ENCODE results near the gene P2RX5.
"Not testable (repeated sequence)": the region's sequence is repeated elsewhere in the genome, so short reads cannot be mapped to it uniquely, and the experiment has no call there.

Gene P2RX5, protein sequence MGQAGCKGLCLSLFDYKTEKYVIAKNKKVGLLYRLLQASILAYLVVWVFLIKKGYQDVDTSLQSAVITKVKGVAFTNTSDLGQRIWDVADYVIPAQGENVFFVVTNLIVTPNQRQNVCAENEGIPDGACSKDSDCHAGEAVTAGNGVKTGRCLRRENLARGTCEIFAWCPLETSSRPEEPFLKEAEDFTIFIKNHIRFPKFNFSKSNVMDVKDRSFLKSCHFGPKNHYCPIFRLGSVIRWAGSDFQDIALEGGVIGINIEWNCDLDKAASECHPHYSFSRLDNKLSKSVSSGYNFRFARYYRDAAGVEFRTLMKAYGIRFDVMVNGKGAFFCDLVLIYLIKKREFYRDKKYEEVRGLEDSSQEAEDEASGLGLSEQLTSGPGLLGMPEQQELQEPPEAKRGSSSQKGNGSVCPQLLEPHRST

DNA sequence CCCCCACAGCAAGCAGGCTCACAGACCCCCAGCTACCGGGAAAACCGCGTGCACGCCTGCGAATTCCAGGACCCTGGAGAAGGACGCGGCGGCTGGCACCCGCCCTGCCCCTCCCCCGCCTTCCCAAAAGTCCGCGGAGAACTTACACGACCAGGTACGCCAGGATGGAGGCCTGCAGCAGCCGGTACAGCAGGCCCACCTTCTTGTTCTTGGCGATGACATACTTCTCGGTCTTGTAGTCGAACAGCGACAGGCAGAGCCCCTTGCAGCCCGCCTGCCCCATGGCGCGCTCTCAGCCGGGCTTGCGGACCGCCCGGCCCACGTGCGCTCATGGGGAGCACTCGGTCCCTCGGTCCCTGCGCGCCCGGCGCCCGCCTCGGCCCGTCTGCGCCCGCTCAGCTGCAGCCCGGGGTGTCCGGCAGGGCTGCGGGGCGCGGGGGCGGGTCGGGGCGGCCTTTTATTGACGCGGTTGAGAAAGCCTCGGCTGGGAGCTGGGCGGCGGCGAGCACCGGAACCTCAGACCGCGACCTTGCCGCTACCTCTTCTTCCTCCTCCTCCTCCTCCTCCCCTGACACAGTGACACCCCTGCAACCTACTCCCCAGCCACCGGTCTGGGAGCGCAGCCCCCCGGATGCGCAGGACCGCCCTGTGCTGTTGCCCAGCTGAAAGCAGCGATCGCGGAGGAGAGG, at the start of gene P2RX5:
P2RX5 (minus strand) TSS at position 433 of the 689 bp plus-strand sequence; CDS start at position 283, 150 bp downstream.
- DNase-seq (ENCODE audit: low read depth, low spot score): peak; percentile 42

DNA sequence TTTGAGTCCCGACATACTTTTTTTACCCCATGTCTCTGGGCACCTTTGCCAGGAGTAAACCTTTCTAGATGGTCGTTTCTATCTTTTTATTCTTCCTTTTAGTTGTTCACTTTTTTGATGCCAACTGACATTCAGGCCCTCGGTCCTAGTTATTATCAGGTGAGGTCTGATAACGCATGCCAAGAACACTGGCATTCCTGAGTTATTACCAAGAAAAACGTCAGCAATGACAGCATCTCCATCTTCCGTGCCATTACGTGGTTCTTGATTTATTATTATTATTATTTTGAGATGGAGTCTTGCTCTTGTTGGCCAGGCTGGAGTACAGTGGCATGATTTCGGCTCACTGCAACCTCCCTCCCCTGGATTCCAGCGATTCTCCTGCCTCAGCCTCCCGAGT, 49.1 kb upstream of the P2RX5 start:
- DNase-seq (ENCODE audit: low read depth, low spot score): no peak

DNA sequence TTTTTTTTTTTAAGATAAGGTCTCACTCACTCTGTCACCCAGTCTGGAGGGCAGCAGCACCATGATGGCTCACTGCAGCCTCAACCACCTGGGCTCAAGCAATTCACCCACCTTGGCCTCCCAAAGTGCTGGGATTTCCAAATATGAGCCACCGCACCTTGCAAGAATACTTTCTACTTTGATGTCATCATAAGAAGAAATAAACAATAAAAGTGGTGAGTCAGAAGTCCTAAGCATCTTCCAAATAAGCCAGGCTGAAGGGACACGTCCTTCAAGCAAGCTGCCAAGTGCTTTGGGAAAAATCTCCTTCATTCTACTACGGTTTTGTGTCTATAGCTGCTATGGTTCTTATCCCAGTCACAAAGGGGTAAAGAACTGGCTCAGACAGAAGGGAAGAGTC, 48.1 kb upstream of the P2RX5 start:
- DNase-seq (ENCODE audit: low read depth, low spot score): no peak

DNA sequence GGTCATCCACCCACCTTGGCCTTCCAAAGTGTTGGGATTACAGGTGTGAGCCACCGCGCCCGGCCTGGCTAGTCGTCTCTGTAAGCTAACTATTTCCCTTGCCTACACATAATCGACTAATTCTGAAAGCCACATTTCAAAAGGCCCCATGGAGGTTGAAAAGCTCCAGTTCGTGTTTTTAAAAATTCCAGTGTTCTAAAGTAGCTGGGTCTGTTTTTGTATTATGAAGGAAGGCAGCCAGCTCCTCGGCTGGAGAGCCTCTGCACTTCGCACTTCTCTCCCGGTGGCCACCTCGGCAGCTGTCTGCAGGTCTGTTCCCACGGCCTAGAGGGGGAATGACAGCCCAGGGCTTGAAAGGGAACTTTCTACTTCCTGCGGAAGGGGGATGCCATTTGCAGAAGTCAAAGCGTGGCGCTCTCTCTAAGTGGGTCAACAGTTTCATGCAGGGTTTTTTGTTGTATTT, 44.7 kb upstream of the P2RX5 start:
- DNase-seq (ENCODE audit: low read depth, low spot score): no peak

DNA sequence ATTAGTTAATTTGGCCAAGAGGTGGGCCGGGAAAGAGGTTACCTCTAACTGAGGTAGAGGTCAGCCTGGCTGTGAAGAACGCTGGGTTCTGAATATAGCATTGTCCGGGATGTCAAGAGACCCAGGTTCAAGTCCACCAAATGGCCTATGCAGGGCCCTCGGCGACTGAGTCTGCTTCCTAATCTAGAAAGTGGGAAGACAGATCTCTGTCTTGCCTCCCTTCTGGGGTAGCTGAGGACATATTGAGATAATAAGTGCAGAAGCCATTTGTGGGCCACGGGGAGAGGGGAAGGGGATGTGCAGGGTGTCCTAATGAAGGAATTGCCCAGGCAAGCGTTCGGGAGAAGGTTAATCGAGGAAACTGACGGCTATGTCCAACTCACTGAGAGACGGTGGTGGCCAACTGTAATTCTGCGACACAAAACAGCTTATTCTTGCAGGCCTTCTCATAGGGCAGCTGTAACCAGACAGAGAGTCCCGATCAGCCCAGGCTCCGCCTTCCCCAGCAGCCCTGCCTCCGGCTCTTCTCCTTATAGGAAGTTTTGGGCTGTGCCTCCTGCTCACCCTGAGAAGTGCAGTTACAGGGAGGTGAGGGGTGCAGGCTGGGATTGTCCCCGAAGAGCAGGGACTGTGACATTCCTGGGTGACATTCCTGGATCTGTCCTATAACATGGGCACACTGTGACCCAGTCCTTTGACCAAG, 43.6 kb upstream of the P2RX5 start:
- DNase-seq (ENCODE audit: low read depth, low spot score): no peak

DNA sequence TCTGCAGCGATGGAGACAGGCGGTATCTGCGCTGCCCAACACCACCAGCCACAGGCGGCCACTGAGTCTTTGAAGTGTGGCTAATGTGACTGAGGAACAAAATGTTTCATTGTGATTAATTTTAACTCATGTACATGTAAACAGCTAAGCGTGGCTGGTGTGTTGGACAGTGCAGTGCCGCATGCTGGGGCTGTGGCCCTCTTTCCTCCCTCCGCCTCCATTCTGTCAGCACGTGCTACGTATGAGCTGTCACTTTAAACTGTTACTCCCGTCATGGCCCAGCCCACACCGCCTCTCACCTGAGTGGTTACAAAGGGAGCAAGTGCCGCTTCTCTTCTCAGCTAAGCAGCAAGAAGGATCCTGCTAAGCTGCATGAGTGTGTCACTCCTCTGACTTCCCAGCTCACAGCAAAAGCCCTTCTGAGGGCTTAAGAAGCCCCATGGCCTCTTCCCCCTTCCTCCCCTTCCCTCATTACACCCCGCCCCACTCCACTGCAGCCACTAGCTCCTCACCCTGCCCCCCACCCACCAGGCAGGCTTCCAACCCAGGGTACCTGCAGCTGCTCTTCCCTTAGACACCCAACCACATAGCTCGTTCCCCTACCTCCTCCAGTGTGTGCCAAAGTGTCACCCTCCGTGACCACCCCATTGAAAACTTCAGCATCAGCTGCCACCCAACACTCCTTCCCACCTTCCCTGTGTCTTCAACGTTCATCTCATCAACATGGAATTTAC, 42.8 kb upstream of the P2RX5 start:
- DNase-seq (ENCODE audit: low read depth, low spot score): peak; percentile 61

DNA sequence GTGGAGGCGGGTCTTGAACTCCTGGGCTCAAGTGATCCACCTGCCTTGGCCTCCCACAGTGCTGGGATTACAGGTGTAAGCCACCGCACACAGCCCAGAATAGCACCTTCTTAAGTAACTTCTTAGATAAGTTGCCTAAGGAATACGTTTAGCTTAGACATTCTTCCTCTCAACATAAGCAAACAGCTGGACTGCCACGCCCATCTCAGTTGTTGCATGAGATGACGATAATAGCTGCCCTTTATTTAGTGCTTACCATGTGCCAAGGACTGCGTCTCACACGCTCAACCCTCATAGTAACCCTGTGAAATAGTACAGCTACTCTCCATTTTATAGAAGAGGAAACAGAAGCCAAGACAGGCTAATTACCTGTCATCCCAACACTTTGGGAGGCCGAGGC, 39.6 kb upstream of the P2RX5 start:
- DNase-seq (ENCODE audit: low read depth, low spot score): no peak

DNA sequence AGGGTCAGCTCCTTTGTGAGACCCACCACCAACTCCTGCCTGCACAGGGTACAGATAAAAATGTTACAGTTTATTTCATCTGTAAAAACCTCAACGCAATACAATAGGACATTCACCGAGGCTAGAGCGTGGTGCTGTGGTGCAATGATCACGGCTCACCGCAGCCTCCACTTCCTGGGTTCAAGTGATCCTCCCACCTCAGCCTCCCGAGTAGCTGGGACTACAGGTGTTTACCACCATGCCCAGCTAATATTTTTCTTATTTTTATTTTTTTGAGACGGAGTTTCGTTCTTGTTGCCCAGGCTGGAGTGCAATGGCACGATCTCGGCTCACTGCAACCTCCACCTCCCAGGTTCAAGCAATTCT, 38.9 kb upstream of the P2RX5 start:
- DNase-seq (ENCODE audit: low read depth, low spot score): not testable (repeated sequence)

DNA sequence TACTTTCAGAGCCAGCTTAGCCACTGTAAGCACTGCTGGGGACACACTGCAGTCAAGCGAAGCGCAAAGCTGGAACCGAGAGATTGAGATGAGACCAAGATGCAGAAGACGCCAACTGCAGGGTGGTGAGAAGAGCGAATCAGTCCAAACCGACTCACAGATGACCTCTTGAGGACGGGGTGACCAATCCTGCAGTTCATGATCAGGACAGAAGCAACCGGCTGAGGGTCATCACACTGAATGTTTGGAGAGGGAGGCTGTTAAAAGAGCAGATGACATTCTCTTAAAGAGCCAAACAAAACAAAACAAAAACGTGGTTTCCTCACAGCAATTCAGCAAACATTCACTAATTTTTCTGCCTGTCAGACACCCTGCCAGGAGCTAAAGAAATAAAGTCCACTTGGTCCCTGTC, 36.3 kb upstream of the P2RX5 start:
- DNase-seq (ENCODE audit: low read depth, low spot score): peak; percentile 18

DNA sequence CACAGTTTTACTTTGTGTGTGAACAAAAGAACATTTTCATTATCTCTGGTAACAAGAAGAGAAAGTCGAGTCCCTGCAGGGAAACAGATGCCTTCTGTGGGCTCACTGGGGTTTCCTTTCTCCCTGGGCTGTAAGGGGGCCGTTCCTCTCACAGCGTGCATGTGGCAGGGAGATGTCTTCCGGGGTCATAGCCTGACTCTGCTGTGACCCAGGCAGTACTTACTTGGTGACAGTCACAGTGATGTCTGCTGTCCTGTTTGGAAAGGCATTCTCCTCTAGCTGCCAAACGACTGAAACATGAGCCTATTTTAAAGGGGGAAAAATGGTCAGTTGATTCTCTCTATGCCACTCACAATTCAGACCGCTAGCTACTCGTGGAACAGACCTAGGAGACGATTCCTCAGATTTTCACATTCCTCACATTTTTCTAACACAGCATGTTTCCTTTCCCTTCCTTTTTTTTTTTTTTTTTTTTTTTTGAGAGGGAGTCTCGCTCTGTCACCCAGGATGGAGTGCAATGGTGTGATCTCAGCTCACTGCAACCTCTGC, 35.0 kb upstream of the P2RX5 start:
- DNase-seq (ENCODE audit: low read depth, low spot score): peak; percentile 79

DNA sequence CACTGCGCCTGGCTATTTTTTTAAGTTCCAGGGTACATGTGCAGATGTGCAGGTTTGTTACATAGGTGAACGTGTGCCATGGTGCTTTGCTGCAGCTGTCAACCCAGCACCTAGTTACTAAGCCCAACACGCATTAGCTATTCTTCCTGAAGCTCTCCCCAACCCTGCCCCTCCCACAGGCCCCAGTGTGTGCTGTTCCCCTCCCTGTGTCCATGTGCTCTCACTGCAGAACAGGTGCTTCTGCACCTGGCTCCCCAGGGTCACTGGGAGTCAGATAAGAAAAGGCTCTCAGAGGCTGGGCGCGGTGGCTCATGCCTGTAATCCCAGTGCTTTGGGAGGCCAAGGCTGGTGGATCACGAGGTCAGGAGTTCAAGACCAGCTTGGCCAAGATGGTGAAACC, 33.9 kb upstream of the P2RX5 start:
- no peak for DNase-seq (ENCODE audit: low read depth, low spot score)

DNA sequence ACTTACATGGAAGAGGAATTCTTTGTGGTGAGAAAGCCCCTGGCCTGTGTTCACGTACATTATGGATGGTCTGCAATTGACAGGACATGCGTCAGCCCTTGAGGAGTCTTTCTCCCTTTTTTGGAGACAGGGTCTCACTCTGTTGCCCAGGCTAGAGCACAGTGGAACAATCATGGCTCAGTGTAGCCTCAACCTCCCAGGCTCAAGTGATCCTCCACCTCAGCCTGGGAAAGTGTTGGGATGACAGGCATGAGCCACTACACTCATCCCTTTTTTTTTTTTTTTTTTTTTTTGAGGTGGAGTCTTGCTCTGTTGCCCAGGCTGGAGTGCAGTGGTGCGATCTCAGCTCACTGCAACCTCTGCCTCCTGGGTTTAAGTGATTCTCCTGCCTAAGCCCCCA, 32.1 kb upstream of the P2RX5 start:
- DNase-seq (ENCODE audit: low read depth, low spot score): not testable (repeated sequence)

DNA sequence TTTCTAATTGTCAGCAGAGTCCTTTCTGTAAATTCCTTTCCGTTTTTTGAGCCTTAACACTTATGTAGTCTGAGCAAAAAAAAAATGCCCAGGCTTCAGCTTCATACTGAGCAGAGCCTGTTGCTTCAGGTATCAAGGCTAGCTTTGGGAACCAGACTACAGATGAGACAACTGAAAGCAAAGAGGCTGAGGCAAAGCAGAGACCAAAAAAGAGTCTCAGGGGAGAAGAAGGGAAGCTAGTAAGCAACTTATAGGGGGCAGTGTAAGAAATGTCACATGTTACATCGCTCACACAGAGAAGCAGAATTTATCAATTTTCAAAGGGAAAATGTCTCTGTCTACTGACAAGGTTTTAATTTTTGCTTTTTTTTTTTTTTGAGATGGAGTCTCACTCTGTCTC, 31.1 kb upstream of the P2RX5 start:
- DNase-seq (ENCODE audit: low read depth, low spot score): no peak

DNA sequence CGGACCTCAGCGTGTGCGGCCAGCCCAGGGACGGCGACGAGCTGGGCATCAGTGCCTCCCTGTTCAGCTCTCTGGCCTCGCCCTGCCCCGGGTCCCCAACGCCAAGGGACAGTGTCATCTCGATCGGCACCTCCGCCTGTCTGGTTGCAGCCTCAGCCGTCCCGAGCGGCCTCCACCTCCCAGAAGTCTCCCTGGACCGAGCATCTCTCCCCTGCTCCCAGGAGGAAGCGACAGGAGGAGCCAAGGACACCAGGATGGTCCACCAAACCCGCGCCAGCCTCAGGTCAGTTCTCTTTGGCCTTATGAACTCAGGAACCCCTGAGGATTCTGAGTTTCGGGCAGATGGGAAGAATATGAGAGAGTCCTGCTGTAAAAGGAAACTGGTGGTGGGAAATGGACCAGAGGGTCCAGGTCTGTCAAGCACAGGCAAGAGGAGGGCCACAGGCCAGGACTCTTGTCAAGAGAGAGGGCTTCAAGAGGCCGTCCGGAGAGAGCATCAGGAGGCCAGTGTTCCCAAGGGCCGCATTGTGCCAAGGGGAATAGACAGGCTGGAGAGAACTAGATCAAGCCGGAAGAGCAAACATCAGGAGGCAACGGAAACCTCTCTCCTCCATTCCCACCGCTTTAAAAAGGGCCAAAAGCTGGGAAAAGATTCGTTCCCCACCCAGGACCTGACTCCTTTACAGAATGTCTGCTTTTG, 28.6 kb upstream of the P2RX5 start:
- DNase-seq (ENCODE audit: low read depth, low spot score): no peak

DNA sequence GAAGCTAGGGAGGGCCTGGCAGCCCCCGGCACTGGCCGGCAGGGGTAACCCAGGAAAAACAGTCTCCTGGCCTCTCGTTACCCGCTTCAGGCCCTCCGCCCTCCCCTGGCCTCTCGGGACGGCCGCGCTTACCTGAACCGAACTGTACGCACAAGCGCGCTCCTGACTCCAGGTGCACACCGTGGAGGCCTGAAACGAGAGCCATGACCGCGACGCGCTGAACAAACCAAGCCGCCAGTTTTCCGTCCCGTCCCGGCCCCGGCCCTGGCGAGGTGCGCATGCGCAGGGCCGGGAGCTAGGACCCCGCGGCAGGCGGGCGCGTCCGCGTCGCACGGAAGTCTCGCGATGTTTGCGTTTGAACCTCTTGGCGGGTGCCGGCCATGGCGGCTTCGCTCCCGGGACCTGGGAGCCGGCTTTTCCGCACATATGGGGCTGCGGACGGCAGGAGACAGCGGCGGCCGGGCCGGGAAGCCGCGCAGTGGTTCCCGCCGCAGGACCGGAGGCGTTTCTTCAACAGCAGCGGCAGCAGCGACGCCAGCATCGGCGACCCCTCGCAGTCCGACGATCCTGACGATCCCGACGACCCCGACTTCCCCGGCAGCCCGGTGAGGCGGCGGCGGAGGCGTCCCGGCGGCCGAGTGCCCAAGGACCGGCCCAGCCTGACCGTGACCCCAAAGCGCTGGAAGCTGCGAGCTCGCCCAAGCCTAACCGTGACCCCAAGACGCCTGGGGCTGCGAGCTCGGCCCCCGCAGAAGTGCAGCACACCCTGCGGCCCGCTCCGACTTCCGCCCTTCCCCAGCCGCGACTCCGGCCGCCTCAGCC, 27.8 kb upstream of the P2RX5 start, which contains the start of gene HASPIN:
HASPIN (plus strand) TSS at position 348 of the 822 bp plus-strand sequence; CDS start at position 381, 33 bp downstream.
- peak; percentile 97 for DNase-seq (ENCODE audit: low read depth, low spot score)

DNA sequence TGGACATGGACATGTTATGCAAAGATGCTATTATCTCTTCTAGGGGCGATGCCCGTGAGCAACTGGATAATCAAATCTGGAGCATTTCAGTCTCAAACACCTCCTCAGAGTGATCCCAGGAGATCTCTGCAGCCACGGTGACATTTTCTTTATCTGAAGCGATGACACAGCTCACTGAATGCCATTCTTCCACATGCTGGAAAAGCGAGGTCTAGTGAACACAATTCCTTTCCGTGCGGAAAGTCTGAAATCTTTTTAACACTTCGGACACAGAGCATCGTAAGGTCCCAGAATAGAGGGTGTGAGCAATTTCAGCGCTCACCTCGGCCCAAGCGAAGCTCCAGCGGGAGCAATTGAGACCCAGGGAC, 27.2 kb upstream of the P2RX5 start:
- DNase-seq (ENCODE audit: low read depth, low spot score): no peak

DNA sequence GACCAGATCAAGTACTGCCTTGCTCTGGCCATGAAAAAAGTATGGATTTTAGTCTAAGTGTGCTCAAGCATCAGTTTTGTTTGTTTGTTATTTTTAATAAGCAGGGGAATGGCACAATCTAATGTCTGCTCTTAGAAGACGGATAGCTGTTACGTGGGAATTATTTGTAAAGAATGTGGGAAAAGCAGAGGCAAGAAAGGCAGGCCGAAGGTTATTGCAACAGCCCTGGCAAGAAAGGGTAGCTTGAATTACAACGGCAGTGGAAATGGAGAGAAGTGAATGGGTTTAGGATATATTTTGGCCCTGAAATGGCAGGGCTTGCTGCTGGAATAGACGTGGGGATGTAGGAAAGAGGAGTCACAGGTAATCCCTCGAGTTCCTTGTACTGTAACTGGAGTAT, 26.8 kb upstream of the P2RX5 start:
- no peak for DNase-seq (ENCODE audit: low read depth, low spot score)

DNA sequence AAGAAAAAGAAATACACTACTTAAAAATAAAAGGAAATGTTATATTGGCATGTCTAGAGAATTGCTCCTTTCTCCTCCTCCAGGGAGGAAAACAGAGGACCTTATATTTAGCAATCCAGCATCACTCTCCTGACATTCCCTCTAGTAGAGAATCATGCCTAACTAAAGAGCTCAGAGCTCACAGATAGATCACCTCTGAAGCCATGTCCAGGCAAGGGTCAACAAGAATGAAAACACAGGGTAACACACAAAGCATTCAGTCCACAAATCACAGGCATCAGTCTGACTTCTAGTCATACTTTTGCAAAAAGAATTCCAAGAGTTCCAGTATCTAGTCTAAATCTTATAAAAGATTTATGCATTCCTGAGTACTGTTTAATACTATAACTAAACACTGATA, 23.3 kb upstream of the P2RX5 start:
- no peak for DNase-seq (ENCODE audit: low read depth, low spot score)

DNA sequence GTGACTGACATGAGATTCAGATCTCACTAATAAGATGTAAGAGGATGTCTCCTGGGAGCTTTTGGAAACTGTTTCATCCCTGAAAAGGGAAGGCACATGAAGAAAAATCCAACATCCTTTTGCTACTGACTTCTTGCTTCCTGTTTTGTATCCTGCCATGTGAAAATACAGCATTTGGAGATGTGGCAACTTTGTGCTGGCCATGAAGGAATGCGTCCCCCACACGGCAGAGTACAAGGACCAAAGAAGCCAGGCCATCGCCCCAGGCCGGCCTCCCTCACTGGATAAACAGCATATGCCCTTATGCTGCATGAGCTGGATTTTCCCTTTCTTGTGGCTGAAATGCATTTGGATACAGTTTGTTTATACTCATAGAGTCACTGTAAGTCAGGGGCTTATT, 22.2 kb upstream of the P2RX5 start:
- DNase-seq (ENCODE audit: low read depth, low spot score): no peak

DNA sequence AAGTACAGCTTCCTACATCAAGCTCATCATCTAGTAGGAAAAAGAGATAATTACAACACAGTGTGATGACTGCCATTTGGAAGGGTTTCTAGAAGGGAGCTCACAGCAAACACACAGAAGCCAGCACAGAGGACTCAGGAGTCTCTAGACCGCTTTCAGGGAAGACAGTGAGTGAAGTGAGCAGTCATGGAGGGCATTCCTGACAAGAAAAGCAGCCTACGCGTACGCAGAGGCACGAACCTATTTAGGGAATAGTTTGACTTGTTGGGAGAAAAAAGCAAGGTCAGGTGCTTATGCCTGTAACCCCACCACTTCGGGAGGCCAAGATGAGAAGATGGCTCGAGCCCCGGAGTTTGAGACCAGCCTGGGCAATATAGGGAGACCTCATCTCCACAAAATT, 19.3 kb upstream of the P2RX5 start:
- DNase-seq (ENCODE audit: low read depth, low spot score): no peak
